DMS114 treated with DMSO at 0.1 percent for 48 hours (cell line): Measurements from ENCODE around the gene ATP8A2.

Experiments
- DNase-seq: peaks from one replicate; lab custom pipeline; 2025; ENCODE audit not compliant: unreplicated experiment; lab: John Stamatoyannopoulos, UW

ATP8A2 gene

DNA sequence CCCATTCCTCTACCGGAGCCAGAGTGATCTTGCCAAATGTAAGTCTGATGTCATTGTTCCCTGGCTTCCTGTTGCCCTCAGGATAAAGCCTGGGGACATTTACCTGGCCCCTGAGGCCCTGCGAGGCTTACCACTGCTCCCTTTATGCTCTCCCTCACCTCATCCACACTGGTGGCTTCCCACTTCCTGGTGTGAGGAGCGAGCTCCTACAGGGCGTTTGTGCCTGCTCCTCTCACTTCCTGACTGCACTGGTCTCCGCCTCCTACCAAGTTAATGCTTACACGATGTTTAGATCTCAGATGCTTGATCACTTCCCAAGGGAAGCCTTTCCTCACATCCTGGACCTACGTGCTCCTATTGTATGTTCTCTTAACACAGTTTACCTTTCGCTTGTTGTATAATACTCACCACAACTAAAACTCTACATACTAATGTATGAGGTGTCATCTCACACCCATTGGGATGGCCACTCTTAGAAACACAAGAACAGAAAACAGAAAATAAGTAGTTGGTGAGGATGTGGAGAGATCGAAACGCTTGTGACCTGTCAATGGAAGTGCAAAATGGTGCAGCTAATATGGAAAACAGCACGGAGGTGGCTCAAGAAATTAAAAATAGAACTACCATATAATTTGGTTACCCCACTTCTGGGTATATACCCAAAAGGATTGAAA is 502.4 kb downstream of the ATP8A2 start:
- DNase-seq = no peak

- no peak for DNase-seq
Observed at GRCh38 chr13:25874907-25875306, 503.1 kb downstream of the ATP8A2 start.

DNA sequence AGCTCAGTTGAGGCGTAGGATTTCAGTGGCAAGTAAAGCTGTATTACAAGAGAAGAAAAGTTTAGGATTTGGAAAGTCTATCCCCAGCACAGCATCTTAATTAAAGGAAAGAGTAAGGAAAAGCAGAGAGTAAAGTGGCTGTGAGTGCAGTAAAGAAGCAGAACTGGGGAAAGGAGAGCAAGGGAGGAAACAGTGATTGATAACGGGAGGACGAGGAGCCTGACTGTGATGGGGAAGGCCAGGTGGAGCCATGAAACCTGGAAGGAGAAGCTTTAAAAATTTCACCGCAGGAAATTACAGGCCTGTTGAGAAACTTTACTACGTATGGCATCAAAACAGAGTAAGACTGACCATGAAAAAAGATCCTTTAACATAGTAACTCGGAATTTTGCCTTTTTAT is 504.5 kb downstream of the ATP8A2 start:
- no peak for DNase-seq

- DNase-seq = no peak
Observed at GRCh38 chr13:25879466-25879865, 507.7 kb downstream of the ATP8A2 start.

DNA sequence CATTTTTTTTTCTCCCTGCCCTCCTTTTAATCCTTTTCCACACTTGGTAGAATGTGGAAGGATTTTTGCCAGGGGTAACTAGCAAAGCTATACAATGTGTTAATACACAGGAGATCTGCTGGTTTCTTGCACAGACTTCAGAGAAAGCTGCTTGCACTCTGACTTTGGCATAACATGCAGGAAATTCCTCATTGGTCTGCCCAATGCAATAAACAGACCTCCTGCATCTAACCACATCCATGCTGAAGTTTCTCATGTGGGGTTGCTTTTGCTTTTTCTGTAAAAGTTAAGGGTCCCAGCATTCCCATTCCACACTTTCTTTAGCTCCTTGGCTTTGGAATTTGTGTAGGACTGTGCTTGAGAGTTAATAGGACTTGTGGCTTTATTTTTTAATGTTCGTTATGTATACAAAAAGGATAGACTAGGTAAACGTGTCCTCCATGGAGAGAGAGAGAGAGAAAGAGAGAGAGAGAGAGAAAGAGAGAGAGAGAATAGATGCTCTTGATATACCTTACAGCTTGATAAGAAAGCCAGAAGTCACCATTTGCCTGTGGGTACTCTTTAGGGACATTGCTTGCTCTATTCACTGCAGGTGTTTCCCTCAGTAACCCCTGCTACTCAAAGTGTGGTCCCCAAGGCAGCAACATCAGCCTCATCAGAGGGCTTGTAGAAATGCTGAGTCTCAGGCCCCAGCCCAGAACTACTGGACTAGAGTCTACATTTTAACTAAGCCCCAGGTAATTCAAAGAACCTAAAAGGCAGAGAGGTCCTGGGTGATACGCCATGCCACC is 509.6 kb downstream of the ATP8A2 start:
- no peak for DNase-seq

GRCh38 chr13:25881971-25882451 is 510.2 kb downstream of the ATP8A2 start:
- no peak for DNase-seq

DNA sequence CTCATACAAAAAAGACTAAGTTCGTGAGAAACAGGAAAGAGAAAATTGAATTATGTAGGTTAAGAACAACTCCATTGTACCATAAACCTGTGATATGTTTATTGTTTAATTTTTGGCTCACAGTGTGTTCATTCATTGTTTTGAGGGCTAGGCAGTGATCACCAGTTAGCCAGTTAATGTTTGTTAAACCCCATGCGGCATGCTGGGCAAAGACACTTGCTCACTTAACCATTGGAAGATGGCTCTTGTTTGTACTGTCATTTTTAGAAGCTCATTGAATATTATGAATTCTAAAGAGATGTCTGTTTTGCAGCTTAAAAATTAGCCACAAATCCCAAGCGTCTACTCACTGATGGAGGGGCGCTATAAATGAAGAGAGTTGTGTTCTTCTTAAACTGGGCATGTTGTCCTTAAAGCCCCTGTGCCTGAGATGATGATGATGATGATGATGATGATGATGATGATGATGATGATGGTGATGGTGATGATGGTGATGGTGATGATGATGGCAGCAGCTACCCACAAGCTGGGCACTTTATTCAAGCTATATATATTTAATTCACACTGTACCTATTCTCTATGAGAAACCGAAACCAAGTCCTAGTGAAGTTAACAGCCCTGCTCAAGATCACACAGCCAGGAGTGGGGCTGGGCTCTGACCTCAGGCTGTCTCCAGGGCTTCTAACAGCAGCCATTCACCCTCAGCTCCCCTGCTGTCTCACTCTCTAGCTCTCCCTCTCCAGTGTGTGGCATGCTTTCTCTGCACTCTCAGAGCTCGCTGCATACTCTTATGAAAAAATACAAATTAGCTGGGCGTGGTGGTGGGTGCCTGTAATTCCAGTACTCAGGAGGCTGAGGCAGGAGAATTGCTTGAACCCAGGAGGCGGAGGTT is 510.9 kb downstream of the ATP8A2 start:
- DNase-seq = no peak

DNA sequence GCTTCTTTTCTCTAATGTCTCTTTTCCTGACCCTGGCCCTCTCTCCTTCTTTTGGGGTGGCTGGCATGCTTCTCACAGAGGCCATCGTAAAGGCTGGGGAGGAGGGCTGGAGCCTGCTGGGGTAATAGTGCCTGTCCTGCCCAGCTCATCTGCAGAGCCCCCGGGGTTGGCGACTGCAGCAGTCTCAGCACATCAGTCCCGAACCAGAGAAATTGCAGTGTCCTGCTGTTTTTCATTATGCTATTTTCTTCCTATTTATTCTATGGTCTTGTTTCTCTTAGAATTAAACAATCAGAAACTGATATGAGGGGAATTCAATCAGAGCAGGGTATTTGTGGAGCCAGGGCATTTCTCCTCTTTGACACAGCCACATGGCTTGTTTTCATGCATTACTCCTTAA is 513.6 kb downstream of the ATP8A2 start:
- no peak for DNase-seq

DNA sequence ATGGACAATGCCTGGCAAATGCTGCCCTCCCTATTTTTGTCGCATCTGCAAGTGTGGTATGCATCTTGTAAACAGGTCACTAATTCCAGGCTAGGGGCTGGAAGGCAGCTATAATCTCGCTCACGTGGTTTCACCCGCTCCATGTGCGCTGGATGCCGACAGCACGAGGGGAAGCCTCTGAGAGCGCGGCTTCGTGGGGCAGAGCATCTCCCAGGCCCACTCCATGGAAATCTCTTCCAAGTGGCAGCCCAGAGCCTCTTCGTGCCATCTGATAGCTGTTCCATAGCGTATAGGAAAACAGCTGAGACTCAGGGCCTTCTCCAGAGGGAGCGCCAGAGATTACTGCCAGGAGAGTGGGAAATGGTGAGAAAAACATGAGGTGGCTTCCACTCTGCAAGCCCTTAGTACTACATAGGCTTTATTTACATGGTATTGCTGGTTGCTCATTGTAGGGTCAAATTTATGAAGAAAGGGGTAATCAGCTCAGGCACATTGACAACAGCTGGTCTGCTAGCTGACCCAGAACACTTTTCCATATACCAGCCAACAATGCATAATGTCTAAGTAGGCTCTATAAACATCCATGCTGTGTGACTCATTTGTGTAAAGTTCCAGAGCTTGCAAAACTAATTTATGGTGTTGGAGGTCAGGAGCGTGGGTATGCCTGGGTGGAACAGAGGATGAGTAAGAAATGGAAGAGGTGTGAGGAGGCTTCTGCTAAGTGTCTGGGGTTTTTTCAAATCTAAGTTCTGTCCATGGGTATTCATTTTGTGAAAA is 514.9 kb downstream of the ATP8A2 start:
- DNase-seq = no peak

GRCh38 chr13:25887962-25888655 is 516.3 kb downstream of the ATP8A2 start:
- DNase-seq = no peak

- no peak for DNase-seq
Observed at GRCh38 chr13:25890671-25891212, 519.0 kb downstream of the ATP8A2 start.

GRCh38 chr13:25898991-25899390 is 527.2 kb downstream of the ATP8A2 start:
- no peak for DNase-seq

- no peak for DNase-seq
Observed at GRCh38 chr13:25899464-25899863, 527.7 kb downstream of the ATP8A2 start.

DNA sequence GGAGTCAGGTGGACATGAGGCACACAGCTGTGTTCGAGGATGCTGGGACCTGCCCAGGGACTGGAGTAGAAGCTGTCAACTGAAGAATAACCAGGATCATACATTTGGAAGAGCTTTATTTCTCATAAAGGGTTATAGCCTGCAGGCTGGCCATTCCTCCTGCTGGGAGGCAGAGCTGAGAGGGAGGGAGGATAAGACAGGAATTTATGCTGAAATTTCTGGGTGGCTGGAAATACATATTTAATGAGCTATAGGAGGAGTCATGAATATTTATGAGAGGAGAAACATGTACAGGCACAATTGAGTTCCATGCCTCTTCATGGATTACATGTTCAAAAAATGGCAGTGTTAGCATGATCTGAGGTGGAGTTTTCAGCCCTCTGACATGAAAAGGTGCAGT is 528.2 kb downstream of the ATP8A2 start:
- no peak for DNase-seq

DNA sequence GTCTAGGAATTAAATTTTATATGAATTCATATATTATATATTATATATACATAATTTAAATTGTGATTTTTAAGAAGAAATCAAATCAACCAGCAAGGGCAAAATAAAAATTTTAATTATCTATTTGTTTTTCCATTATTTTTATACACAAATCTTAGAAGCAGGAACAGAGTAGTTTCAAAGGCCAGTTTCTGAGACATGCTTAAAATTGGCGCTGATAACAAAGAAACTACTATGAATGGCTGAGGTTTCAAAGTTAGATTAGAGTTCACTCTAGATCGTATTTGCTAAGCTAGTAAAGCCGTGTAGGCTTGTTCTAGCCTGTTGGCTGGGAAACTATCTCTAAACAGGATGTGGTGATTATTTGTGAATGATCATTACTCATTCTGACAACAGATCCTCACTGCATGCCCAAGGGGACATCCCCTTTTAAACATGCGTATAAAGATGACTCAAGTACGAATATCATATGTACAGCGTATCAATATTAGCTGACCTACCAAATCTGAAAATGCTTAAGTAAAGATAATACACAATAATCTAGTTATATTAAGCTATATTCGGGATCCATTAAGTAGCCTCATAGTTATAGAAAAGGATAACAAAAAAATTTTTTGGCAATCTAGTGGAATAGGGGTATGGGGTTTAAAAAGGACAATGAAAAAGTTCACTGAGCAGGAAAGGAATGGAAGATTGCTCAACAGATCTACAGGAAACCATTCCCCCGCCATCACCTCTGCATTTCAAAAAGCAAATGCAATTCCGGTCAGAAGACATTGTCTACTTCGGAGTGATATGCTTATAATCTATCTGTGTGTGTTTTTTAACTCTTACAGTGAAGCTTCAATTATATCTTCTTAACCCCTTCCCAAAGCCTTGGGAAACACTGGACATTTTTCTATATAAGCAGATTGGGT is 529.9 kb downstream of the ATP8A2 start:
- no peak for DNase-seq

- no peak for DNase-seq
Observed at GRCh38 chr13:25902455-25902854, 530.7 kb downstream of the ATP8A2 start.

- no peak for DNase-seq
Observed at GRCh38 chr13:25902891-25903341, 531.1 kb downstream of the ATP8A2 start.

GRCh38 chr13:25904830-25905229 is 533.1 kb downstream of the ATP8A2 start:
- no peak for DNase-seq

- DNase-seq = no peak
Observed at GRCh38 chr13:25905611-25906010, 533.8 kb downstream of the ATP8A2 start.
